Cardiac septum (tissue), 1 donor: Measurements from ENCODE around the gene FOXC1. TPM values are rescaled to one million over a fixed set of nuclear protein-coding genes. Genes with fewer than 3 reads are reported as not detected.

Source experiments
- DNase-seq: peaks from one replicate; pipeline ENCODE4 v3.0.0-alpha.2; 2020; ENCODE audit warnings: low spot score
- intact Hi-C: fragments of 100-400 bp; cut with DNase I; formaldehyde crosslinking; loops from one replicate; pipeline ENCODE4 v1.14.0; 2022
- total RNA-seq: library from RNA; stranded (reverse); fragmentation: NEBNext Ultra II Directional; extraction: Animal tissue kit (Norgen Biotek cat#: 25700); gene quantifications from one replicate; pipeline ENCODE4 v1.2.1, GENCODE V29; 2021
- donor health status: DM: no; HTN: no; CAD: no.

FOXC1 gene
- total RNA-seq, 1 donor from 2014 or later = 6.4 TPM

- intact Hi-C loops = no loop called here
- DNase-seq = no peak
Observed at GRCh38 chr6:1608222-1609040, 1.3 kb upstream of the FOXC1 start.

GRCh38 chr6:1609041-1609647, 571 bp upstream of the FOXC1 start:
- intact Hi-C loops = no loop called here
- DNase-seq = no peak

- intact Hi-C loops = loop anchor here (10.0 kb wide), 1 partner anchor 414 kb away; no protein-coding TSS in a partner anchor
- no peak for DNase-seq
Observed at GRCh38 chr6:1610497-1611321, 994 bp downstream of the FOXC1 start.

GRCh38 chr6:1611322-1611571, 1.5 kb downstream of the FOXC1 start:
- intact Hi-C loops = loop anchor here (10.0 kb wide), 1 partner anchor 414 kb away; no protein-coding TSS in a partner anchor
- no peak for DNase-seq

- intact Hi-C loops = loop anchor here (10.0 kb wide), 1 partner anchor 413 kb away; no protein-coding TSS in a partner anchor
- DNase-seq = no peak
Observed at GRCh38 chr6:1611572-1612298, 2.0 kb downstream of the FOXC1 start.

- DNase-seq = no peak
- intact Hi-C loops = loop anchor here (10.0 kb wide), 1 partner anchor 412 kb away; no protein-coding TSS in a partner anchor
Observed at GRCh38 chr6:1612299-1612973, 2.7 kb downstream of the FOXC1 start.

- no peak for DNase-seq
Observed at GRCh38 chr6:1612974-1613306, 3.2 kb downstream of the FOXC1 start.

GRCh38 chr6:1613346-1613687, 3.6 kb downstream of the FOXC1 start:
- intact Hi-C loops = loop anchor here (10.0 kb wide), 1 partner anchor 411 kb away; no protein-coding TSS in a partner anchor

More at GRCh38 chr6:1612974-1613306, 3.2 kb downstream of the FOXC1 start:
- intact Hi-C loops = loop anchor here (10.0 kb wide), 1 partner anchor 412 kb away; no protein-coding TSS in a partner anchor

GRCh38 chr6:1613688-1614447, 4.2 kb downstream of the FOXC1 start:
- intact Hi-C loops = loop anchor here (10.0 kb wide), 1 partner anchor 411 kb away; no protein-coding TSS in a partner anchor
- no peak for DNase-seq

More at GRCh38 chr6:1613346-1613687, 3.6 kb downstream of the FOXC1 start:
- no peak for DNase-seq

- intact Hi-C loops = loop anchor here (10.0 kb wide), 1 partner anchor 410 kb away; no protein-coding TSS in a partner anchor
Observed at GRCh38 chr6:1614448-1615150, 4.9 kb downstream of the FOXC1 start.

GRCh38 chr6:1615151-1615852, 5.6 kb downstream of the FOXC1 start:
- no peak for DNase-seq
- intact Hi-C loops = loop anchor here (10.0 kb wide), 1 partner anchor 409 kb away; no protein-coding TSS in a partner anchor

More at GRCh38 chr6:1614448-1615150, 4.9 kb downstream of the FOXC1 start:
- no peak for DNase-seq

- DNase-seq = no peak
- intact Hi-C loops = loop anchor here (10.0 kb wide), 1 partner anchor 409 kb away; no protein-coding TSS in a partner anchor
Observed at GRCh38 chr6:1615853-1616420, 6.2 kb downstream of the FOXC1 start.

- DNase-seq = no peak
- intact Hi-C loops = loop anchor here (10.0 kb wide), 1 partner anchor 408 kb away; no protein-coding TSS in a partner anchor
Observed at GRCh38 chr6:1616701-1617463, 7.2 kb downstream of the FOXC1 start.

- no peak for DNase-seq
- intact Hi-C loops = loop anchor here (10.0 kb wide), 1 partner anchor 407 kb away; no protein-coding TSS in a partner anchor
Observed at GRCh38 chr6:1617466-1618310, 8.0 kb downstream of the FOXC1 start.
